Caco-2 (cell line): Measurements from ENCODE around the gene HMGA1. TPM values are rescaled to one million over a fixed set of nuclear protein-coding genes. Genes with fewer than 3 reads are reported as not detected.

Source experiments
- BruUV-seq: library from RNA; stranded (reverse); fragments of 400-500 nt; replicated peaks from 2 replicates; lab custom pipeline; 2021; lab: Mats Ljungman, UMichigan
- CTCF ChIA-PET: fragments of 300-600 bp; sonication (Branson Sonifier 250); formaldehyde crosslinking; loops from one replicate; lab custom pipeline; 2022; ENCODE audit warnings: antibody characterized with exemption; lab: Charles Lee
- POLR2A ChIA-PET: fragments of 300-600 bp; sonication (Branson Sonifier 250); formaldehyde crosslinking; loops from one replicate; lab custom pipeline; 2022; ENCODE audit warnings: antibody characterized with exemption; lab: Charles Lee
- DNase-seq, 2 experiments: peaks; one replicate each; pipeline versions ENCODE4 v3.0.0 to v3.0.0-alpha.2; 2020 to 2022
- H3K27me3 ChIP-seq: replicated peaks from 2 replicates; pipeline ENCODE4 v1.6.0; 2011; ENCODE audit warnings: low read length; ENCODE audit not compliant: control insufficient read depth, insufficient read depth
- H3K36me3 ChIP-seq: 2 replicates; pipeline ENCODE4 v1.5.1; 2011; ENCODE audit warnings: low read length; ENCODE audit not compliant: control insufficient read depth, insufficient read depth
- H3K4me1 ChIP-seq: fragments of 250-450 bp; sonication (Bioruptor Pico); 2 replicates; pipeline ENCODE4 v1.5.1; 2020; ENCODE audit warnings: mild to moderate bottlenecking
- H3K4me3 ChIP-seq: 2 replicates; pipeline ENCODE4 v1.5.1; 2011; ENCODE audit warnings: low read depth, mild to moderate bottlenecking, control low read depth, low read length
- H3K9me3 ChIP-seq: fragments of 250-450 bp; sonication (Bioruptor Pico); 2 replicates; pipeline ENCODE4 v1.5.1; 2020; ENCODE audit warnings: mild to moderate bottlenecking, moderate library complexity
- H3K27ac Mint-ChIP-seq: one replicate; pipeline ENCODE4 v1.8.0; 2022; ENCODE audit warnings: mixed read lengths; ENCODE audit not compliant: unreplicated experiment
- H3K27me3 Mint-ChIP-seq: one replicate; pipeline ENCODE4 v1.8.0; 2022; ENCODE audit warnings: mixed read lengths; ENCODE audit not compliant: insufficient read depth, unreplicated experiment
- H3K36me3 Mint-ChIP-seq: one replicate; pipeline ENCODE4 v1.8.0; 2022; ENCODE audit warnings: mild to moderate bottlenecking, mixed read lengths; ENCODE audit not compliant: insufficient read depth, unreplicated experiment
- H3K4me1 Mint-ChIP-seq: one replicate; pipeline ENCODE4 v1.8.0; 2022; ENCODE audit warnings: low read depth, mixed read lengths; ENCODE audit not compliant: unreplicated experiment
- H3K4me3 Mint-ChIP-seq: one replicate; pipeline ENCODE4 v1.8.0; 2022; ENCODE audit warnings: mild to moderate bottlenecking, moderate library complexity, mixed read lengths; ENCODE audit not compliant: unreplicated experiment
- H3K9me3 Mint-ChIP-seq: one replicate; pipeline ENCODE4 v1.8.0; 2022; ENCODE audit warnings: mixed read lengths; ENCODE audit not compliant: unreplicated experiment
- CTCF ChIP-seq, 2 experiments: fragments of 200-600 bp in 1 of 2; IDR thresholded peaks; 1 replicate in 1 of 2; 2 replicates in 1 of 2; pipeline versions ENCODE4 v1.5.1 to v1.8.0; 2011 to 2022; ENCODE audit warnings: antibody characterized with exemption in 1 of 2, control low read depth in 1 of 2, inconsistent platforms in 1 of 2, low read depth in 1 of 2, low read length in 1 of 2, mild to moderate bottlenecking in 1 of 2, moderate library complexity in 1 of 2; ENCODE audit not compliant: insufficient read depth in 1 of 2, severe bottlenecking in 1 of 2, unreplicated experiment in 1 of 2
- intact Hi-C: fragments of 100-400 bp; cut with micrococcal nuclease; formaldehyde crosslinking; loops from one replicate; pipeline ENCODE4 v1.10.0; 2022; ENCODE audit not compliant: unreplicated experiment
- total RNA-seq: library from RNA; stranded (reverse); gene quantifications from 2 replicates; pipeline ENCODE4 v1.2.3, GENCODE V29; 2022

Gene HMGA1
- total RNA-seq, 1 experiment from 2014 or later = 301 TPM

DNA sequence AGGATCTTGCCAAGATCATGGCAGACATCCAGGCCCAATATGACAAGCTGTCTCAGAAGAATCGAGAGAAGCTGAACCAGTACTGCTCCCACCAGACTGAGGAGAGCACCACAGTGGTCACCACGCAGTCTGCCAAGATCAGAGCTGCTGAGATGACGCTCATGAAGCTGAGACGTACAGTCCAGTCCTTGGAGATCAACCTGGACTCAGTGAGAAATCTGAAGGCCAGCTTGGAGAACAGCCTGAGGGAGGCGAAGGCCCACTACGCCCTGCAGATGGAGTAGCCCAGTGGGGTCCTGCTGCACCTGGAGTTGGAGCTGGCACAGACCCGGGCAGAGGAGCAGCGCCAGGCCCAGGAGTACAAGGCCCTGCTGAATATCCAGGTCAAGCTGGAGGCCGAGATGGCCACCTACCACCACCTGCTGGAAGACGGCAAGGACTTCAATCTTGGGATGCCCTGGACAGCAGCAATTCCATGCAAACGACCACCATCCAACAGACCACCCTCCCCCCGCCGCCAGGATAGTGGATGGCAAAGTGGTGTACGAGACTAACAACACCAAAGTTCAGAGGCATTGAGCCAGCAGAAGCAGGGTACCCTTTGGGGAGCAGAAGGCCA lies 46.1 kb upstream of the HMGA1 start:
- ChIA-PET POLR2A (no interaction called here), CTCF (interaction anchor here (1.0 kb wide), 1 partner anchor 291 kb away, joined by 4 read pairs; no protein-coding TSS in a partner anchor)
- intact Hi-C loops = no loop called here
- no peaks in the 10 kb centered on the region for H3K27me3 ChIP-seq
- no peak overlapping the region for H3K4me3 ChIP-seq
- no peak for TF ChIP-seq CTCF (IDR thresholded peaks at IDR 0.05; ENCODE audit: insufficient read depth in 1 of 2, low read depth in 1 of 2, low read length in 1 of 2, severe bottlenecking in 1 of 2, unreplicated experiment in 1 of 2)
- no peaks in the 10 kb centered on the region for H3K4me1 ChIP-seq
- Mint-ChIP-seq H3K36me3 (no peaks in the 10 kb centered on the region), H3K4me1 (no peaks in the 10 kb centered on the region), H3K9me3 (no peaks in the 10 kb centered on the region), H3K27me3 (peaks cover 2% of the 10 kb centered on the region), H3K4me3 (no peak overlapping the region), H3K27ac (no peak overlapping the region)
- no peaks in the 10 kb centered on the region for H3K36me3 ChIP-seq
- H3K9me3 ChIP-seq = no peaks in the 10 kb centered on the region
- no peak for DNase-seq
- no TSS peak for BruUV-seq

DNA sequence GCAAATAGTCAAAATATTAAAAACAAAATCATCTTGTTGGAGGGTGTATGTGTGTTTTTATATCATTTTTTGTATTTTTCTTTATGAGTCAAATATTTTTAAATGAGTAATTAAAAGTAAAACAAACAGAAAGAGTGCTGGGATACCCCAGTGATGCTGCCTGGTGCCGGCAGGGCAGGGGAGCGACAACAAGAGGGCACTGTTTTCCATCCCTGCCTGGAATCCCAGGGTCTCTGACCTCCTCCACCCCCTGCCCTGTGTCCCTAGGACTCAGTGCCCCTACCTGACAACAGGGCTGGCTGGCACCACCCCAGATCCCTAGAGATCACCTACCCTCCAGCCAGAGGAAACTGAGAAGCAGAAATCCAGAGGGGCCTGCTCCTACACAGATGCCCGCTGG lies 41.9 kb upstream of the HMGA1 start:
- no peaks in the 10 kb centered on the region for H3K36me3 Mint-ChIP-seq
- peaks cover 2% of the 10 kb centered on the region for H3K27me3 Mint-ChIP-seq
- no TSS peak for BruUV-seq
- Histone ChIP-seq H3K4me1 (peaks cover 4% of the 10 kb centered on the region; the same call in 1 of the 2 replicates), H3K4me3 (no peak overlapping the region), H3K9me3 (no peaks in the 10 kb centered on the region), H3K27me3 (no peaks in the 10 kb centered on the region), H3K36me3 (no peaks in the 10 kb centered on the region)
- no peak overlapping the region for H3K4me3 Mint-ChIP-seq
- intact Hi-C loops = loop anchor here (5.0 kb wide), 1 partner anchor 53 kb away; the partner anchor contains the start of gene SMIM29
- no peak overlapping the region for H3K27ac Mint-ChIP-seq
- no peak for DNase-seq
- no peaks in the 10 kb centered on the region for H3K4me1 Mint-ChIP-seq
- TF ChIP-seq CTCF (IDR thresholded peaks at IDR 0.05; ENCODE audit: insufficient read depth in 1 of 2, low read depth in 1 of 2, low read length in 1 of 2, severe bottlenecking in 1 of 2, unreplicated experiment in 1 of 2) = no peak
- ChIA-PET CTCF (no interaction called here), POLR2A (no interaction called here)
- no peaks in the 10 kb centered on the region for H3K9me3 Mint-ChIP-seq

DNA sequence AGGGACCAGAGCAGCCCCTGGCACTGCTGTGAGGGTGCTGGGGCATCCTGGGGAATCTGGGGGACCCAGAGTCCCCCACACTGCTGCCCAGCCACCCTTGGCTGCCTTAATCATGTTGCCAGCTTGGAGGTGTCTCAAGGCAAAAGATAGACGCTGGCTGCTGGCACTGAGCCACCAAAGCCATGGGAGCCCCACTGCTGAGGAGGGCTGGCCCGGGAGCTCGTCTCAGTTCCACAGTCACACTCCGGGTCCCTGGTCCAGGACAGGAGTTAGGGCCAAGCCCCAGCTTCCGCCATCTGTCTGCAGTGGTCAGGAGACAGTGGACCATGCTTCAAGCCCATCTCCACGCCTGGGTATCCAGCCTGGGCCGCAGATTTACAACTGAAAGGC lies 41.0 kb upstream of the HMGA1 start:
- H3K9me3 ChIP-seq = no peaks in the 10 kb centered on the region
- intact Hi-C loops = loop anchor here (1.0 to 5.0 kb wide), 2 partner anchors 52 to 220 kb away; partner anchors contain the start of gene SMIM29
- H3K9me3 Mint-ChIP-seq = peaks cover 2% of the 10 kb centered on the region
- H3K27ac Mint-ChIP-seq = no peak overlapping the region
- H3K27me3 ChIP-seq = no peaks in the 10 kb centered on the region
- CTCF ChIA-PET = interaction anchor here (0.6 to 1.5 kb wide), 4 partner anchors 10 to 220 kb away, joined by 3 to 29 read pairs (median 4); no protein-coding TSS in a partner anchor
- TF ChIP-seq CTCF (IDR thresholded peaks at IDR 0.05; ENCODE audit: insufficient read depth in 1 of 2, low read depth in 1 of 2, low read length in 1 of 2, severe bottlenecking in 1 of 2, unreplicated experiment in 1 of 2) = no peak
- H3K4me3 ChIP-seq = no peak overlapping the region
- no peaks in the 10 kb centered on the region for H3K36me3 ChIP-seq
- DNase-seq = no peak
- H3K4me1 ChIP-seq = peaks cover 4% of the 10 kb centered on the region; the same call in 1 of the 2 replicates
- POLR2A ChIA-PET = interaction anchor here (0.5 to 1.4 kb wide), 2 partner anchors 219 to 484 kb away, joined by 4 to 6 read pairs; partner anchors contain the start of gene UQCC2
- BruUV-seq = no TSS peak
- no peak overlapping the region for H3K4me3 Mint-ChIP-seq
- H3K36me3 Mint-ChIP-seq = no peaks in the 10 kb centered on the region
- H3K4me1 Mint-ChIP-seq = no peaks in the 10 kb centered on the region
- peaks cover 2% of the 10 kb centered on the region for H3K27me3 Mint-ChIP-seq
